BJ (cell line): Measurements from ENCODE around the gene CR1L. TPM values are rescaled to one million over a fixed set of nuclear protein-coding genes. Genes with fewer than 3 reads are reported as not detected.
"Not testable (repeated sequence)": the region's sequence is repeated elsewhere in the genome, so short reads cannot be mapped to it uniquely, and the experiment has no call there.

ENCODE experiments used
- CTCF ChIA-PET: fragments of 350-600 bp; formaldehyde crosslinking; extraction: SDS; loops from one replicate; lab custom pipeline; 2021; ENCODE audit warnings: antibody characterized with exemption, inconsistent platforms; lab: Yijun Ruan, JAX
- POLR2A ChIA-PET: fragments of 300-600 bp; sonication (Branson Sonifier 250); formaldehyde crosslinking; extraction: SDS; loops from one replicate; lab custom pipeline; 2021; ENCODE audit warnings: antibody characterized with exemption; lab: Charles Lee
- DNase-seq: peaks from one replicate; pipeline ENCODE4 v3.0.0-alpha.2; 2011; ENCODE audit warnings: low read depth
- H3K27me3 ChIP-seq: 2 replicates; pipeline ENCODE4 v1.6.0; 2011; ENCODE audit warnings: low read length; ENCODE audit not compliant: control insufficient read depth, insufficient read depth
- H3K36me3 ChIP-seq: 2 replicates; pipeline ENCODE4 v1.5.1; 2011; ENCODE audit warnings: low read length; ENCODE audit not compliant: control insufficient read depth, insufficient read depth
- H3K4me3 ChIP-seq: 2 replicates; pipeline ENCODE4 v1.5.1; 2011; ENCODE audit warnings: low read depth, mild to moderate bottlenecking, control low read depth, low read length
- polyA plus RNA-seq: library from polyadenylated mRNA; depleted of rRNA; stranded (reverse); fragments of >200 nt; gene quantifications from 2 replicates; pipeline ENCODE4 v1.2.3, GENCODE V29; 2011; rRNA removed
- small RNA-seq: library from RNA; depleted of rRNA; stranded (forward); fragments of <200 nt; gene quantifications from one replicate; pipeline ENCODE3, GENCODE V24; 2012; ENCODE audit warnings: low replicate concordance, low read depth; ENCODE audit not compliant: insufficient read length
- TF ChIP-seq, protein P1 (sequence below): IDR thresholded peaks from 2 replicates; pipeline ENCODE4 v1.5.1; 2011; ENCODE audit warnings: low read depth, mild to moderate bottlenecking, control low read depth, inconsistent platforms, low read length, moderate library complexity; ENCODE audit not compliant: insufficient read depth

Gene CR1L
- polyA plus RNA-seq, 1 experiment, result not detected

DNA sequence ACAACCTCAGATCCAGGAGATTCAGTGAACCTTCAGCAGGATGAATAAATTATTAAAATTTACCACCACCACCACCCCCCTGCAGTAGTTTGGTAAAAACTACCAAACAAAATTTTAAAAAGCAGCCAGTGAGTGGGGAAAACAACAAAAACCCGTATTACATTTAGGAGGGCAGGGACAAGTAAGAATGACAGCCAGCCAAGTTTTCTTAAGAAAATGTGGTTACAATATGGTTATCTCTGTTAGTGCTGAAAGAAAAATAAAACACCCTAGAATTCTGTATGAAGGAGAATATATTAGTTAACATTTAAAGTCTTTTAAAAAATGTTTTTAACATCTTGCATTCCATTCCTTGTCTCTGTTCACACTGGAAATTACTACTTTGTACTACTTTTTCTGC, 121.6 kb downstream of the CR1L start:
- no peaks in the 10 kb centered on the region for H3K27me3 ChIP-seq
- TF ChIP-seq, protein P1, sequence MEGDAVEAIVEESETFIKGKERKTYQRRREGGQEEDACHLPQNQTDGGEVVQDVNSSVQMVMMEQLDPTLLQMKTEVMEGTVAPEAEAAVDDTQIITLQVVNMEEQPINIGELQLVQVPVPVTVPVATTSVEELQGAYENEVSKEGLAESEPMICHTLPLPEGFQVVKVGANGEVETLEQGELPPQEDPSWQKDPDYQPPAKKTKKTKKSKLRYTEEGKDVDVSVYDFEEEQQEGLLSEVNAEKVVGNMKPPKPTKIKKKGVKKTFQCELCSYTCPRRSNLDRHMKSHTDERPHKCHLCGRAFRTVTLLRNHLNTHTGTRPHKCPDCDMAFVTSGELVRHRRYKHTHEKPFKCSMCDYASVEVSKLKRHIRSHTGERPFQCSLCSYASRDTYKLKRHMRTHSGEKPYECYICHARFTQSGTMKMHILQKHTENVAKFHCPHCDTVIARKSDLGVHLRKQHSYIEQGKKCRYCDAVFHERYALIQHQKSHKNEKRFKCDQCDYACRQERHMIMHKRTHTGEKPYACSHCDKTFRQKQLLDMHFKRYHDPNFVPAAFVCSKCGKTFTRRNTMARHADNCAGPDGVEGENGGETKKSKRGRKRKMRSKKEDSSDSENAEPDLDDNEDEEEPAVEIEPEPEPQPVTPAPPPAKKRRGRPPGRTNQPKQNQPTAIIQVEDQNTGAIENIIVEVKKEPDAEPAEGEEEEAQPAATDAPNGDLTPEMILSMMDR, result no peak
- ChIA-PET POLR2A (no interaction called here), CTCF (no interaction called here)
- no peak overlapping the region for H3K4me3 ChIP-seq
- DNase-seq, result no peak
- H3K36me3 ChIP-seq, result peaks cover 10% of the 10 kb centered on the region

DNA sequence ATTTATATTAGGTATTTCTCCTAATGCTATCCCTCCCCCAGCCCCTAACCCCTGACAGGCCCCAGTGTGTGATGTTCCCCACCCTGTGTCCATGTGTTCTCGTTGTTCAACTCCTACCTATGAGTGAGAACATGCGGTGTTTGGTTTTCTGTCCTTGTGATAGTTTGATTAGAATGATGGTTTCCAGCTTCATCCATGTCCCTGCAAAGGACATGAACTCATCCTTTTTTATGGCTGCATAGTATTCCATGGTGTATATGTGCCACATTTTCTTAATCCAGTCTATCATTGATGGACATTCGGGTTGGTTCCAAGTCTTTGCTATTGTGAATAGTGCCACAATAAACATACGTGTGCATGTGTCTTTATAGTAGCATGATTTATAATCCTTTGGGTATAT, 125.6 kb downstream of the CR1L start:
- H3K36me3 ChIP-seq, H3K4me3 ChIP-seq, H3K27me3 ChIP-seq, POLR2A ChIA-PET, DNase-seq, CTCF ChIA-PET: not testable (repeated sequence)

Small RNAs within 50 kb of the gene (small RNA-seq; reads per million reads assigned to genes)
- not detected for gene RNA5SP534

Other genes starting within 250 kb of the CR1L start
- not detected in 2 replicates for gene CR2, start 190.8 kb upstream of the CR1L start, polyA plus RNA-seq
- not detected in 2 replicates for gene CR1, start 149.0 kb upstream of the CR1L start, polyA plus RNA-seq
- 61.7 and 118 TPM in 2 replicates for gene CD46, start 106.9 kb downstream of the CR1L start, polyA plus RNA-seq